GM12872 (cell line): Measurements from ENCODE around the gene FOXL2.

Experiments used
- TF ChIP-seq, protein P1 (sequence below): IDR thresholded peaks from 3 replicates; pipeline ENCODE4 v1.5.1; 2011; ENCODE audit warnings: low read depth, mild to moderate bottlenecking, low read length, moderate library complexity; ENCODE audit not compliant: insufficient read depth

The FOXL2 gene

DNA sequence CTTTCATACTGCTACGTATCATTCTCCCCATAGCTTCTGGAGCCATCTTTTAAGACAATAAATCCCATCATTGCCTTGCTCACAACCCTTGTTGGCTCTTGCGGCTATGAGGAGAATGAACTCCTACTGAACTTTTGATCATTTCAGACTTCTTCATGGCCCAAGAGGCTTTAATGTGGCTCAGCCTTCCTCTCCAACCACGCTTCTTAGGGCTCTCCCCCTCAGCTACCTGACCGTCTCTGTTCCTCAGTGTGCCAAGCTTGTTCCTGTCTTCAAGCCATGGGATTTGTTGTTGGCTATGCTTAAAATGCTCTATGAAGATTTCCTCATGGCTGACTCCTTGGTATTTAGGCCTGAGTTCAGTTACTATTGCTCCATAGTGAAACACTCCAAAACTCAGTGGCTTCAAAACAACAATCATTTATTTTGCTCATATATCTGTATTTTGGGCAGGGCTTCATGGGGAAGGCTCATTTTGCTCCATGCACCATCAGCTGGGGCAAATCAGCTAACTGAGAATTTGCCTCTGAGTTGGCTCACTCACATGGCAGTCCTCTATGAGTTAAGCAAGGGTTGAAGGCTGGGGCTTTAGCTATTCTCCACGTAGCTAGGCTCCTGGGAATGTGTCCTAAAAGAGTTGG is 47.5 kb downstream of the FOXL2 start:
- TF ChIP-seq, protein P1, sequence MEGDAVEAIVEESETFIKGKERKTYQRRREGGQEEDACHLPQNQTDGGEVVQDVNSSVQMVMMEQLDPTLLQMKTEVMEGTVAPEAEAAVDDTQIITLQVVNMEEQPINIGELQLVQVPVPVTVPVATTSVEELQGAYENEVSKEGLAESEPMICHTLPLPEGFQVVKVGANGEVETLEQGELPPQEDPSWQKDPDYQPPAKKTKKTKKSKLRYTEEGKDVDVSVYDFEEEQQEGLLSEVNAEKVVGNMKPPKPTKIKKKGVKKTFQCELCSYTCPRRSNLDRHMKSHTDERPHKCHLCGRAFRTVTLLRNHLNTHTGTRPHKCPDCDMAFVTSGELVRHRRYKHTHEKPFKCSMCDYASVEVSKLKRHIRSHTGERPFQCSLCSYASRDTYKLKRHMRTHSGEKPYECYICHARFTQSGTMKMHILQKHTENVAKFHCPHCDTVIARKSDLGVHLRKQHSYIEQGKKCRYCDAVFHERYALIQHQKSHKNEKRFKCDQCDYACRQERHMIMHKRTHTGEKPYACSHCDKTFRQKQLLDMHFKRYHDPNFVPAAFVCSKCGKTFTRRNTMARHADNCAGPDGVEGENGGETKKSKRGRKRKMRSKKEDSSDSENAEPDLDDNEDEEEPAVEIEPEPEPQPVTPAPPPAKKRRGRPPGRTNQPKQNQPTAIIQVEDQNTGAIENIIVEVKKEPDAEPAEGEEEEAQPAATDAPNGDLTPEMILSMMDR = no peak

DNA sequence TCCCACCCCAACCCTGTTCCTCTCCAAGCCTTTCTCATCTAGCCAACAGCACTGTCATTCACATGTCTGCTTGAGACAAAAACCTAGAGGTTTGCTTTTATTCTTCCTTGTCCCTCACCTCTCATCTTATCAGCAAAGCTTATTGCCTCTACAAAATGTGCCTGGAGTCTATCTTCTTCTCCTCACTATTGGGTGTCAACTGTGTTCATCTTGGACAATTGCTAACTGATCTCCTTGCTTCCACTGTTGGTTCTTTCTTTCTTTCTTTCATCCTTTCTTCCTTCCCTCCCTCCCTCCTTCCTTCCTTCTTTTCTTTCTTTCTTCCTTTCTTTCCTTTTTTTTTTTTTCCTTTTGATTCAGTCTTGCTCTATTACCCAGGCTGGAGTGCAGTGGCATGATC is 48.2 kb downstream of the FOXL2 start:
- TF ChIP-seq, protein P1 = no peak

DNA sequence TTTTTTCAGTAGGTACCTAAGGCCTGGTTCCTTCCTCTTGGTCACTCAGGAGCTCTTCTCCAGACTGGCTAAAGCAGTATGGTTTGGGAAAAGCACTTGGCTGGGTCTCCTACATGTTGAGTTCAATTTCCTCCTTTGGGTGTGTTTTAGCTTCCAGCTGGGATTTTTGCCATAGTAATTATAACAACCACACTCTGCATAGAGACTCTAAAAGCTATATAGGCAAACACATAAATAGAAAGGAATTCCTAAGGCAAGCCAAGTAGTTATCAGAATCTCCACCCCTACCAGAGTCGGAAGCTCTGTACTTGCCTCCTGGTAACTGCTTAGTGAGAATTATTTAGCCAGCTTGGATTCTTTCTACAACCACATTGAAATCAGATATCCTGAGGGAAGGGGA is 48.6 kb downstream of the FOXL2 start:
- TF ChIP-seq, protein P1 = no peak
